Measurements from ENCODE around the gene PRPF4.

- TF ChIP-seq, protein P1, sequence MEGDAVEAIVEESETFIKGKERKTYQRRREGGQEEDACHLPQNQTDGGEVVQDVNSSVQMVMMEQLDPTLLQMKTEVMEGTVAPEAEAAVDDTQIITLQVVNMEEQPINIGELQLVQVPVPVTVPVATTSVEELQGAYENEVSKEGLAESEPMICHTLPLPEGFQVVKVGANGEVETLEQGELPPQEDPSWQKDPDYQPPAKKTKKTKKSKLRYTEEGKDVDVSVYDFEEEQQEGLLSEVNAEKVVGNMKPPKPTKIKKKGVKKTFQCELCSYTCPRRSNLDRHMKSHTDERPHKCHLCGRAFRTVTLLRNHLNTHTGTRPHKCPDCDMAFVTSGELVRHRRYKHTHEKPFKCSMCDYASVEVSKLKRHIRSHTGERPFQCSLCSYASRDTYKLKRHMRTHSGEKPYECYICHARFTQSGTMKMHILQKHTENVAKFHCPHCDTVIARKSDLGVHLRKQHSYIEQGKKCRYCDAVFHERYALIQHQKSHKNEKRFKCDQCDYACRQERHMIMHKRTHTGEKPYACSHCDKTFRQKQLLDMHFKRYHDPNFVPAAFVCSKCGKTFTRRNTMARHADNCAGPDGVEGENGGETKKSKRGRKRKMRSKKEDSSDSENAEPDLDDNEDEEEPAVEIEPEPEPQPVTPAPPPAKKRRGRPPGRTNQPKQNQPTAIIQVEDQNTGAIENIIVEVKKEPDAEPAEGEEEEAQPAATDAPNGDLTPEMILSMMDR (conservative IDR thresholded peaks at IDR 0.05; ENCODE audit: low read length): no peak
- TF ChIP-seq EZH2phosphoT487 (IDR thresholded peaks at IDR 0.05; ENCODE audit: borderline replicate concordance, low read depth, low read length): no peak
These were observed 24.4 kb downstream of the PRPF4 start for GRCh38 chr9:113299800-113300292.

All from OCI-LY7 (cell line).